HepG2 (cell line): ENCODE measurements around the gene KATNA1. TPM values are rescaled to one million over a fixed set of nuclear protein-coding genes. Genes with fewer than 3 reads are reported as not detected.

Experiments
- ATAC-seq: fragments of 200-7000 bp; cut with Tn5 transposase; 3 replicates; pipeline ENCODE4 v1.9.1; 2020; ENCODE audit warnings: mild to moderate bottlenecking, moderate library complexity
- BruUV-seq: library from RNA; stranded (reverse); fragments of 400-500 nt; replicated peaks from 2 replicates; lab custom pipeline; 2021; lab: Mats Ljungman, UMichigan
- CTCF ChIA-PET: fragments of 300-600 bp; formaldehyde crosslinking; extraction: SDS; loops from one replicate; lab custom pipeline; 2021; ENCODE audit warnings: low total read pairs, inconsistent platforms, low intra/inter-chr PET ratio; lab: Yijun Ruan, JAX
- POLR2A ChIA-PET: fragments of 350-600 bp; sonication (Branson Sonifier 250); formaldehyde crosslinking; loops from one replicate; lab custom pipeline; 2020; ENCODE audit warnings: antibody characterized with exemption, inconsistent platforms; lab: Yijun Ruan, JAX
- DNase-seq: peaks from one replicate; pipeline ENCODE4 v3.0.0-alpha.2; 2015; ENCODE audit warnings: low spot score
- FAIRE-seq: peaks from 3 replicates; lab custom pipeline; 2011; peaks lifted over from hg19 to GRCh38; lab: Jason Lieb, UNC
- H2AFZ ChIP-seq: one replicate; pipeline ENCODE4 v1.6.1; 2011; ENCODE audit warnings: low read length, inconsistent platforms
- H3K27ac ChIP-seq: fragments of 300-600 bp; 3 replicates; pipeline ENCODE4 v1.8.0; 2011; ENCODE audit warnings: mixed run types, mild to moderate bottlenecking, mixed read lengths, low read length, inconsistent platforms; ENCODE audit not compliant: insufficient read depth; ENCODE audit errors: extremely low read length
- H3K27me3 ChIP-seq, 2 experiments: fragments of 200-600 bp in 1 of 2; 2 replicates in 1 of 2; 3 replicates in 1 of 2; pipeline versions ENCODE4 v1.6.0 to v1.8.0; 2011; ENCODE audit warnings: low read length in 2 of 2, mild to moderate bottlenecking in 2 of 2, moderate library complexity in 2 of 2, inconsistent platforms in 1 of 2; ENCODE audit not compliant: insufficient read depth in 2 of 2, control insufficient read depth in 1 of 2
- H3K36me3 ChIP-seq, 2 experiments: fragments of 200-600 bp in 1 of 2; replicated peaks in 1 of 2; 2 replicates in 1 of 2; 3 replicates in 1 of 2; pipeline versions ENCODE4 v1.5.1 to v1.8.0; 2011; ENCODE audit warnings: low read length in 2 of 2, inconsistent platforms in 1 of 2; ENCODE audit not compliant: insufficient read depth in 2 of 2, control insufficient read depth in 1 of 2
- H3K4me1 ChIP-seq: 2 replicates; pipeline ENCODE4 v1.5.1; 2012; ENCODE audit warnings: low read length, inconsistent platforms; ENCODE audit not compliant: insufficient read depth
- H3K4me2 ChIP-seq: 2 replicates; pipeline ENCODE4 v1.6.0; 2011; ENCODE audit warnings: low read depth, low read length, inconsistent platforms
- H3K4me3 ChIP-seq, 3 experiments: fragments of 200-600 bp in 1 of 3; sonication (generic), shearing (Covaris generic) in 1 of 3; replicated peaks in 1 of 3; 2 replicates each; pipeline ENCODE4 v1.5.1; 2011 to 2016; ENCODE audit warnings: low read length in 3 of 3, inconsistent platforms in 2 of 3, low read depth in 2 of 3, mild to moderate bottlenecking in 2 of 3, control low read depth in 1 of 3, mixed read lengths in 1 of 3; ENCODE audit not compliant: insufficient read depth in 1 of 3
- H3K79me2 ChIP-seq: one replicate; pipeline ENCODE4 v1.6.1; 2011; ENCODE audit warnings: low read length, inconsistent platforms; ENCODE audit not compliant: insufficient read depth
- H3K9ac ChIP-seq: 2 replicates; pipeline ENCODE4 v1.6.0; 2011; ENCODE audit warnings: mild to moderate bottlenecking, low read depth, low read length, inconsistent platforms; ENCODE audit not compliant: insufficient read depth
- H3K9me3 ChIP-seq: 2 replicates; pipeline ENCODE4 v1.5.1; 2012; ENCODE audit warnings: mild to moderate bottlenecking, low read length
- H4K20me1 ChIP-seq: 2 replicates; pipeline ENCODE4 v1.6.0; 2011; ENCODE audit warnings: inconsistent platforms, mild to moderate bottlenecking, low read length, moderate library complexity; ENCODE audit not compliant: insufficient read depth
- ATF6 ChIP-seq: sonication (generic); formaldehyde crosslinking; conservative IDR thresholded peaks from 2 replicates; pipeline ENCODE4 v1.4.0; 2020; ENCODE audit warnings: missing genetic modification reagents
- BCL6 ChIP-seq: IDR thresholded peaks from 2 replicates; pipeline ENCODE4 v1.6.1; 2016; ENCODE audit warnings: missing genetic modification reagents, missing compliant biosample characterization
- CCDC6 ChIP-seq: sonication (generic); formaldehyde crosslinking; IDR thresholded peaks from 2 replicates; pipeline ENCODE4 v1.8.1; 2022; ENCODE audit warnings: mild to moderate bottlenecking, missing genetic modification reagents, moderate library complexity
- ELF1 ChIP-seq: sonication (generic); formaldehyde crosslinking; IDR thresholded peaks from 2 replicates; pipeline ENCODE4 v1.4.0; 2020; ENCODE audit warnings: missing genetic modification reagents
- EZH2 ChIP-seq: conservative IDR thresholded peaks from 2 replicates; pipeline ENCODE4 v1.6.1; 2012; ENCODE audit warnings: mild to moderate bottlenecking, low read depth, low read length, moderate library complexity
- GTF3A ChIP-seq: sonication (generic); formaldehyde crosslinking; conservative IDR thresholded peaks from 2 replicates; pipeline ENCODE4 v1.4.0; 2020; ENCODE audit warnings: mild to moderate bottlenecking, missing genetic modification reagents
- IKZF4 ChIP-seq: sonication (generic); formaldehyde crosslinking; IDR thresholded peaks from 2 replicates; pipeline ENCODE4 v1.5.1; 2020; ENCODE audit warnings: borderline replicate concordance, mild to moderate bottlenecking, low read depth, missing genetic modification reagents; ENCODE audit errors: not compliant biosample characterization
- MLLT10 ChIP-seq: sonication (generic); formaldehyde crosslinking; IDR thresholded peaks from 2 replicates; pipeline ENCODE4 v1.4.0; 2020; ENCODE audit warnings: missing genetic modification reagents
- NAIF1 ChIP-seq: sonication (generic); formaldehyde crosslinking; IDR thresholded peaks from 2 replicates; pipeline ENCODE4 v1.5.0; 2020; ENCODE audit warnings: mild to moderate bottlenecking, missing genetic modification reagents, borderline replicate concordance
- NR2F2 ChIP-seq: IDR thresholded peaks from 2 replicates; pipeline ENCODE4 v1.6.1; 2012; ENCODE audit warnings: low read depth, inconsistent platforms, borderline replicate concordance
- PHF8 ChIP-seq: sonication (generic); formaldehyde crosslinking; IDR thresholded peaks from 2 replicates; pipeline ENCODE4 v1.5.0; 2020; ENCODE audit warnings: missing genetic modification reagents
- TERF1 ChIP-seq: sonication (generic); formaldehyde crosslinking; IDR thresholded peaks from 2 replicates; pipeline ENCODE4 v1.8.0; 2022; ENCODE audit warnings: mild to moderate bottlenecking, missing genetic modification reagents, moderate library complexity
- ZNF20 ChIP-seq: sonication (generic); formaldehyde crosslinking; IDR thresholded peaks from 2 replicates; pipeline ENCODE4 v1.4.0; 2020; ENCODE audit warnings: mild to moderate bottlenecking, moderate library complexity, missing genetic modification reagents
- ZNF235 ChIP-seq: sonication (generic); formaldehyde crosslinking; IDR thresholded peaks from 2 replicates; pipeline ENCODE4 v1.8.1; 2023; ENCODE audit warnings: mild to moderate bottlenecking, missing genetic modification reagents, borderline replicate concordance
- ZNF251 ChIP-seq: sonication (generic); formaldehyde crosslinking; IDR thresholded peaks from 2 replicates; pipeline ENCODE4 v1.9.0; 2021; ENCODE audit warnings: mild to moderate bottlenecking, missing genetic modification reagents
- ZNF256 ChIP-seq: sonication (generic); formaldehyde crosslinking; conservative IDR thresholded peaks from 2 replicates; pipeline ENCODE4 v1.4.0; 2020; ENCODE audit warnings: missing genetic modification reagents
- ZNF264 ChIP-seq: sonication (generic); formaldehyde crosslinking; IDR thresholded peaks from 2 replicates; pipeline ENCODE4 v1.4.0; 2020; ENCODE audit warnings: missing genetic modification reagents
- ZNF460 ChIP-seq: sonication (generic); formaldehyde crosslinking; IDR thresholded peaks from 2 replicates; pipeline ENCODE4 v1.5.1; 2020; ENCODE audit warnings: missing genetic modification reagents, mild to moderate bottlenecking, borderline replicate concordance
- ZNF503 ChIP-seq: sonication (generic); formaldehyde crosslinking; IDR thresholded peaks from 2 replicates; pipeline ENCODE4 v1.4.0; 2020; ENCODE audit warnings: missing genetic modification reagents
- ZNF567 ChIP-seq: sonication (generic); formaldehyde crosslinking; IDR thresholded peaks from 2 replicates; pipeline ENCODE4 v1.8.1; 2023; ENCODE audit warnings: mild to moderate bottlenecking, missing genetic modification reagents, borderline replicate concordance
- ZNF7 ChIP-seq: IDR thresholded peaks from 2 replicates; pipeline ENCODE4 v1.6.1; 2016; ENCODE audit warnings: missing biosample characterization, missing genetic modification reagents
- ZNF766 ChIP-seq: sonication (generic); formaldehyde crosslinking; IDR thresholded peaks from 2 replicates; pipeline ENCODE4 v1.5.0; 2020; ENCODE audit warnings: missing genetic modification reagents, borderline replicate concordance
- ZNF775 ChIP-seq: sonication (generic); formaldehyde crosslinking; IDR thresholded peaks from 2 replicates; pipeline ENCODE4 v1.4.0; 2020; ENCODE audit warnings: missing genetic modification reagents, mild to moderate bottlenecking, moderate library complexity, borderline replicate concordance
- WGBS: methylation state at CpG from one replicate; pipeline ENCODE4 v1.1.6; 2017; ENCODE audit warnings: low lambda C conversion rate; 5-methylcytosine and 5-hydroxymethylcytosine counted together
- in situ Hi-C: cut with HindIII; loops from 2 replicates; pipeline ENCODE4 v1.10.0; 2017; ENCODE audit warnings: low pct_unique_long_range_greater_than_20kb; ENCODE audit not compliant: extremely low pct_ligation_motif_present
- intact Hi-C: fragments of 100-400 bp; cut with micrococcal nuclease; formaldehyde crosslinking; loops from one replicate; pipeline ENCODE4 v1.10.0; 2022; ENCODE audit not compliant: unreplicated experiment
- polyA plus RNA-seq, 8 experiments: library from polyadenylated mRNA; depleted of rRNA in 3 of 8; stranded (reverse) in 7 of 8; unstranded in 1 of 8; fragments of >200 nt; fragmentation: Illumina TruSeq in 4 of 8; extraction: Trizol in 4 of 8; gene quantifications; 2 replicates each; pipeline versions ENCODE4 v1.2.1 to v1.2.3, GENCODE V29; 2011 to 2016; ENCODE audit warnings: low read depth in 4 of 8, missing spikeins in 1 of 8, mixed read lengths in 1 of 8; ENCODE audit not compliant: insufficient read depth in 1 of 8
- total RNA-seq, 5 experiments: library from RNA; depleted of rRNA; stranded (reverse); fragments of >200 nt; fragmentation: Illumina TruSeq; extraction: Trizol; gene quantifications; 2 replicates each; pipeline ENCODE4 v1.2.3, GENCODE V29; 2016; ENCODE audit warnings: low read depth in 1 of 5

The KATNA1 gene
- total and polyA plus RNA-seq, 2 of the 13 experiments (the other 11 are each of a cell fraction or from before 2014, with no cell fraction given): 14.8 to 25.3 TPM

GRCh38 chr6:149657441-149657840, 8.9 kb upstream of the KATNA1 start:
- H3K27me3 ChIP-seq: no peaks in the 10 kb centered on the region
- intact Hi-C loops (no loop called here), in situ Hi-C loops (no loop called here)
- no peak overlapping the region for H3K4me2 ChIP-seq
- H2AFZ ChIP-seq: no peak overlapping the region
- WGBS: 84% methylated on average over 5 of the region's 5 CpGs
- ChIA-PET POLR2A (no interaction called here), CTCF (no interaction called here)
- DNase-seq (no peak), ATAC-seq (peak; percentile 52), FAIRE-seq (no peak)
- no peak overlapping the region for H3K4me3 ChIP-seq
- H3K79me2 ChIP-seq: no peaks in the 10 kb centered on the region
- no peak overlapping the region for H3K27ac ChIP-seq
- peaks cover 5 to 9% of the 10 kb centered on the region in 2 experiments for H3K36me3 ChIP-seq
- no peaks in the 10 kb centered on the region for H4K20me1 ChIP-seq
- BruUV-seq: no TSS peak
- peaks cover 8% of the 10 kb centered on the region for H3K4me1 ChIP-seq
- no peaks in the 10 kb centered on the region for H3K9me3 ChIP-seq
- no peak overlapping the region for H3K9ac ChIP-seq
- TF ChIP-seq ATF6 (CRISPR knock-in tag) (no peak), ZNF251 (CRISPR knock-in tag) (no peak), ZNF256 (CRISPR knock-in tag) (no peak), TERF1 (CRISPR knock-in tag) (no peak), BCL6 (peak; percentile 41; the same call in 1 of the 2 replicates), NR2F2 (no peak), CCDC6 (CRISPR knock-in tag) (no peak), GTF3A (CRISPR knock-in tag) (no peak), IKZF4 (CRISPR knock-in tag) (no peak), ZNF264 (CRISPR knock-in tag) (no peak), ZNF775 (CRISPR knock-in tag) (no peak), ELF1 (CRISPR knock-in tag) (no peak), ZNF7 (peak; percentile 68), EZH2 (no peak), ZNF20 (CRISPR knock-in tag) (no peak), ZNF766 (CRISPR knock-in tag) (no peak), MLLT10 (CRISPR knock-in tag) (no peak), ZNF503 (CRISPR knock-in tag) (no peak), ZNF567 (no peak), NAIF1 (CRISPR knock-in tag) (no peak), ZNF235 (CRISPR knock-in tag) (no peak), ZNF460 (CRISPR knock-in tag) (peak; percentile 33; the same call in 1 of the 2 replicates), PHF8 (CRISPR knock-in tag) (no peak)
